Thyroid gland (tissue), 4 donors: ENCODE results near the gene TENT4B.

Experiments
- CTCF ChIP-seq, 6 experiments: fragments of 200-600 bp in 3 of 6; fragments of 450-650 bp in 3 of 6; sonication (generic) in 3 of 6; IDR thresholded peaks; one replicate each; pipeline ENCODE4 v1.5.1; 2016 to 2019; ENCODE audit warnings: antibody characterized with exemption in 6 of 6, mild to moderate bottlenecking in 2 of 6, inconsistent platforms in 1 of 6, moderate library complexity in 1 of 6
- POLR2A ChIP-seq, 2 donors: fragments of 450-650 bp; IDR thresholded peaks; one replicate each; pipeline ENCODE4 v1.6.1; 2017; ENCODE audit warnings: antibody characterized with exemption in 2 of 2, mild to moderate bottlenecking in 2 of 2, moderate library complexity in 1 of 2

GRCh38 chr16:50204453-50205108, 51.5 kb downstream of the TENT4B start:
- no peak for TF ChIP-seq CTCF (IDR thresholded peaks at IDR 0.05)
- no peak for TF ChIP-seq POLR2A (IDR thresholded peaks at IDR 0.05)
